ENCODE measurements around the gene TPST2. TPM values are rescaled to one million over a fixed set of nuclear protein-coding genes. Genes with fewer than 3 reads are reported as not detected.

TPST2 gene
- total RNA-seq, 4 donors from 2014 or later: 27.2 to 40.6 (median 32.5) TPM

DNA sequence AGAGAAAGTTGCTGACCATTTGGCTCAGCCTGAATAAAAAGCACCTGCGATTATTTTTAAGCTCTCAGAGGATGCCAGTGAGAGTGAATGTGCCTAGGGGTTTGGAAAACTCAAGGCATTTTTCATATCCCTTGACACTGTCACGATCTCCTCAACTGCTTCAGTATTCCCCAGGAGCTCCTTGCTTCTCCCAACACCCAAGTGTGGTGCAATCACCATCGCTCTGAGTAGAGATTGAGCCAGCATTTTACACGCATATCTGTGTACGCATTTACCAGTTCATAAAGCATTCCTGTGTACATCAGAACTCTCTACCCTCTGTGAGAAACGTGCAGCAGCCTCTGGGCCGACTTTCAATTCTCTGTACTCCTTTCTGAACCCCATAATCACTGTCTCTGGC lies 104.9 kb downstream of the TPST2 start:
- peaks cover 5 to 32% (median 15%) of the 10 kb centered on the region in 3 donors for H3K36me3 ChIP-seq
- H3K27ac ChIP-seq: peak overlapping the region in 3 of 4 donors; percentile 97 to 98 (median 97)
- H3K4me3 ChIP-seq: peak overlapping the region in 1 of 4 donors; percentile 92
- peaks cover 33 to 59% (median 42%) of the 10 kb centered on the region in 3 donors for H3K4me1 ChIP-seq
- 32 to 47% methylated on average over 7 of the region's 7 CpGs for WGBS, 2 donors
- H3K27me3 ChIP-seq: no peaks in the 10 kb centered on the region
- DNase-seq: no peak
- H3K9me3 ChIP-seq: no peaks in the 10 kb centered on the region
- TF ChIP-seq POLR2A (IDR thresholded peaks at IDR 0.05) (no peak), CTCF (IDR thresholded peaks at IDR 0.05) (no peak)
- intact Hi-C loops (cut with DNase I): no loop called here

GRCh38 chr22:26484360-26484706 lies 105.6 kb downstream of the TPST2 start:
- 6% methylated on average over 6 of the region's 6 CpGs for WGBS, 2 donors
- Histone ChIP-seq H3K36me3 (peaks cover 2 to 25% (median 9%) of the 10 kb centered on the region in 3 donors), H3K9me3 (no peaks in the 10 kb centered on the region), H3K4me3 (peak overlapping the region; percentile 73 to 99 (median 92)), H3K27ac (peak overlapping the region; percentile 93 to 98 (median 97)), H3K27me3 (no peaks in the 10 kb centered on the region), H3K4me1 (peaks cover 38 to 66% (median 48%) of the 10 kb centered on the region in 3 donors)
- TF ChIP-seq CTCF (IDR thresholded peaks at IDR 0.05) (no peak), POLR2A (IDR thresholded peaks at IDR 0.05) (no peak)
- no peak for DNase-seq
- intact Hi-C loops (cut with DNase I): no loop called here

- H3K36me3 ChIP-seq: peaks cover 0 to 19% (median 8%) of the 10 kb centered on the region in 3 donors
- peak; percentile 50 for DNase-seq
- peak within 1 kb of the TSS; percentile 93 to 98 (median 97) for H3K27ac ChIP-seq
- H3K4me1 ChIP-seq: peaks cover 38 to 72% (median 54%) of the 10 kb centered on the region in 3 donors
- TF ChIP-seq POLR2A (IDR thresholded peaks at IDR 0.05) (peak in 3 of 4 donors; percentile 74 to 92 (median 82)), CTCF (IDR thresholded peaks at IDR 0.05) (peak in 3 of 6 experiments; percentile 12 to 39 (median 13))
- 0% methylated on average over 17 to 27 of the region's 85 CpGs for WGBS, 2 donors
- H3K9me3 ChIP-seq: no peaks in the 10 kb centered on the region
- H3K4me3 ChIP-seq: peak within 1 kb of the TSS; percentile 73 to 99 (median 92)
- intact Hi-C loops (cut with DNase I): no loop called here
- no peaks in the 10 kb centered on the region for H3K27me3 ChIP-seq
These were observed 106.2 kb downstream of the TPST2 start, which contains the start of the genes HPS4 and SRRD for GRCh38 chr22:26483439-26484359. Gene HPS4 (minus strand): TSS chr22:26483783. CDS start chr22:26481762, 2,021 bp downstream. Gene SRRD (plus strand): TSS chr22:26483877. CDS start chr22:26483891, 14 bp downstream.

- TF ChIP-seq POLR2A (IDR thresholded peaks at IDR 0.05) (no peak), CTCF (IDR thresholded peaks at IDR 0.05) (no peak)
- Histone ChIP-seq H3K36me3 (peaks cover 0 to 14% (median 1%) of the 10 kb centered on the region in 3 donors), H3K4me3 (peak overlapping the region; percentile 73 to 99 (median 92)), H3K27me3 (no peaks in the 10 kb centered on the region), H3K9me3 (no peaks in the 10 kb centered on the region), H3K27ac (peak overlapping the region; percentile 93 to 98 (median 97)), H3K4me1 (peaks cover 38 to 78% (median 56%) of the 10 kb centered on the region in 3 donors)
- no peak for DNase-seq
- WGBS, 2 donors: 12% methylated on average over 7 of the region's 7 CpGs
- intact Hi-C loops (cut with DNase I): no loop called here
These were observed 106.9 kb downstream of the TPST2 start for GRCh38 chr22:26483043-26483438.

DNA sequence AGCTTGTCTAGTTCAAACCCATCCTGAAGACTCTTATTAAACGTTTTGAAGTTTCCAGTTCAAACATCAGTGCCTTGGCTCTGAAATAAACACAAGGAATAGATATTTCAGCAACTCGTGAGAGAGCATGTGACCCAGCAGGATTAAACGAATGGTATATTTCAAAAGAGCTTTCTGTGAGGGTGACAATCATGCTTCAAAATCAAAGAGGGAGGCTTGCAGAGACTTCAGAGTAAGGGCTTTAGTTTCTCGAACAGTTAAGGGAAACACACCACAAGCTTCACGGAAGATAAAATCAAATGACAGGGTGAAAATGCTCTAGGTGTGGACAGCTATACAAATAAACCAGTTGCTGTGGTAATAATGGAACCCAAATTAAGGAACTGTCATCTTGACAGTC lies 107.8 kb downstream of the TPST2 start:
- no peak for DNase-seq
- H3K36me3 ChIP-seq: peaks cover 0 to 14% (median 7%) of the 10 kb centered on the region in 3 donors
- no peak for TF ChIP-seq CTCF (IDR thresholded peaks at IDR 0.05)
- TF ChIP-seq POLR2A (IDR thresholded peaks at IDR 0.05): no peak
- H3K27ac ChIP-seq: peak overlapping the region in 1 of 4 donors; percentile 26
- H3K27me3 ChIP-seq: no peaks in the 10 kb centered on the region
- H3K4me3 ChIP-seq: no peak overlapping the region
- intact Hi-C loops (cut with DNase I): no loop called here
- 49 to 66% methylated on average over 5 of the region's 5 CpGs for WGBS, 2 donors
- no peaks in the 10 kb centered on the region for H3K9me3 ChIP-seq
- H3K4me1 ChIP-seq: peaks cover 38 to 80% (median 56%) of the 10 kb centered on the region in 3 donors

Measured in esophagus squamous epithelium (tissue), 5 donors.